ENCODE results near the gene CCDC102A.

DNA sequence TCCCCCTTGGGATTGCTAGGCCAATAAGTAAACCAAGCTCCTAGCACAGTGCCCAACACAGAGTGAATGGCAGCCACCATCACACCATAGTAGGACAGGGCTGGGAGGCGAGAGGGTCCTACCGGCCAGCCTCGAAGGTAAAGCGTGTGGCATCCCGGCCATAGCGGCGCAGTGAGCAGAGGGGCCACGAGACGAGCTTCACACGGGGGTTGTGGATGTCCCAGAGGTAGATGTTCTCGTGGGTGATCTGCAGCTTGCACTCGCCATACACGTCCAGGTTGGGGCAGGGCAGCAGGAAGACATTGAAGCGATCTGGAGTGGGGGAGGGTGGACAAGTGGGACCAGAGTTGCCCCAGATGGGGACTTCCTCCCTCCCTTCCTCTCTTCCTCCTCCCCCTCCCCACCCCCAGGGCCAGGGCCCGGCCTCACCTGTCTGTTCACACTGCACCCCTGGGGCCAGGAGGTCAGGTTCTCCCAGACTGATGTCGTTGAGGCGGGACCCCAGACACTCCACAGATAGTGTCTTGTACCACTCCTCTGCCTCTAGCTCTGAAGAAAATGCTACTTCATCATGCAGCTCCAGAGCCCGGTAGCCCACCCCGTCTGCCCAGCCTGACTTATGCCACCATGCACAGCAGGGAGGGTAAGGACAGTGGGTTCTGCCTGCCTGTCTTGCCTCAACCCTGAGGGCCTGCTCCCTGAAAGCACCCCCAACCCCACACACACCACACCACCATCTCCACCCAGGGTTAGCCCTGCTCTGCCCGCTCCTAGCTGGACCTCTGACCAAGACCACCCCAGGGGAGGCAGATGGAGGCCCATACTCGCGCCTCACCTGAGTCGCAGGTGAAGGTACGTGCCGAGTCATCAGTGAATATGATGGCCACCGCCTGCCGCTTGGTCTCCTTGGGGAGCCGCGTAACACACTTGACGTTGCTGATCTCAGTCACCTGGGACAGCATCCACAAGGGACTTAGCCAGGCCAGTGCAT lies 61.4 kb downstream of the CCDC102A start:
- TF ChIP-seq, protein P1, sequence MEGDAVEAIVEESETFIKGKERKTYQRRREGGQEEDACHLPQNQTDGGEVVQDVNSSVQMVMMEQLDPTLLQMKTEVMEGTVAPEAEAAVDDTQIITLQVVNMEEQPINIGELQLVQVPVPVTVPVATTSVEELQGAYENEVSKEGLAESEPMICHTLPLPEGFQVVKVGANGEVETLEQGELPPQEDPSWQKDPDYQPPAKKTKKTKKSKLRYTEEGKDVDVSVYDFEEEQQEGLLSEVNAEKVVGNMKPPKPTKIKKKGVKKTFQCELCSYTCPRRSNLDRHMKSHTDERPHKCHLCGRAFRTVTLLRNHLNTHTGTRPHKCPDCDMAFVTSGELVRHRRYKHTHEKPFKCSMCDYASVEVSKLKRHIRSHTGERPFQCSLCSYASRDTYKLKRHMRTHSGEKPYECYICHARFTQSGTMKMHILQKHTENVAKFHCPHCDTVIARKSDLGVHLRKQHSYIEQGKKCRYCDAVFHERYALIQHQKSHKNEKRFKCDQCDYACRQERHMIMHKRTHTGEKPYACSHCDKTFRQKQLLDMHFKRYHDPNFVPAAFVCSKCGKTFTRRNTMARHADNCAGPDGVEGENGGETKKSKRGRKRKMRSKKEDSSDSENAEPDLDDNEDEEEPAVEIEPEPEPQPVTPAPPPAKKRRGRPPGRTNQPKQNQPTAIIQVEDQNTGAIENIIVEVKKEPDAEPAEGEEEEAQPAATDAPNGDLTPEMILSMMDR (IDR thresholded peaks at IDR 0.05), result no peak
- TF ChIP-seq POLR2A (IDR thresholded peaks at IDR 0.05), result no peak

All from uterus (tissue), 2 donors.